ENCODE results near the gene C9orf50.

C9orf50 gene

GRCh38 chr9:129606161-129607026 lies 14.5 kb downstream of the C9orf50 start:
- H3K4me2 ChIP-seq (ENCODE audit: low read depth, low read length, poor library complexity, severe bottlenecking): no peak overlapping the region

DNA sequence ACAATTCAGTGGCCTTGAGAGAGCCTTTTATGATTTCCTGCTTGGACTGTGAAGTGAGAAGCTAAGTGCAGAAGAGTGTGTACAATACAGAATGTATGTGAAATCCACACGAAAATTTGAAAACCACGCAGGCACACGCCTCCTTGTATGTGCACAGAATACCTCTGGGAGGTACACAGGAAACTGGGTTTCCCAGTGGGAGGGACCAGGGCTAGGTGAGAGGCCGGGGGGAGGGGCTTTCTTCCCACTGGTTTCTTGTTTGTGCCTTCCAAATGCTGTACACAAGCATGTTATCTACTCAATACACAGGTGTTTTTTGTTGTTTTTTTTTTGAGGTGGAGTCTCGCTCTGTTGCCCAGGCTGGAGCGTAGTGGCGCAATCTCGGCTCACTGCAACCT lies 16.1 kb downstream of the C9orf50 start:
- Histone ChIP-seq H2AFZ (ENCODE audit: low read depth, low read length, severe bottlenecking) (no peak overlapping the region), H3K9me2 (replicated peaks; ENCODE audit: insufficient read depth, low read length) (no peaks in the 10 kb centered on the region), H3K27ac (ENCODE audit: low read depth, low read length) (no peak overlapping the region), H3K9me3 (ENCODE audit: insufficient read depth, low read length) (no peaks in the 10 kb centered on the region), H3K36me3 (ENCODE audit: low read length) (no peaks in the 10 kb centered on the region), H3K79me2 (ENCODE audit: insufficient read depth, low read length) (no peaks in the 10 kb centered on the region), H3K4me3 (ENCODE audit: insufficient read depth, low read length, poor library complexity, severe bottlenecking) (no peak overlapping the region), H3K9ac (ENCODE audit: low read length) (no peak overlapping the region), H3K27me3 (ENCODE audit: low read length) (no peaks in the 10 kb centered on the region), H3F3A (ENCODE audit: insufficient read depth) (no peaks in the 10 kb centered on the region), H4K20me1 (ENCODE audit: low read depth, low read length) (no peaks in the 10 kb centered on the region), H3K4me2 (ENCODE audit: low read depth, low read length, poor library complexity, severe bottlenecking) (no peak overlapping the region)
- TF ChIP-seq, protein P1, sequence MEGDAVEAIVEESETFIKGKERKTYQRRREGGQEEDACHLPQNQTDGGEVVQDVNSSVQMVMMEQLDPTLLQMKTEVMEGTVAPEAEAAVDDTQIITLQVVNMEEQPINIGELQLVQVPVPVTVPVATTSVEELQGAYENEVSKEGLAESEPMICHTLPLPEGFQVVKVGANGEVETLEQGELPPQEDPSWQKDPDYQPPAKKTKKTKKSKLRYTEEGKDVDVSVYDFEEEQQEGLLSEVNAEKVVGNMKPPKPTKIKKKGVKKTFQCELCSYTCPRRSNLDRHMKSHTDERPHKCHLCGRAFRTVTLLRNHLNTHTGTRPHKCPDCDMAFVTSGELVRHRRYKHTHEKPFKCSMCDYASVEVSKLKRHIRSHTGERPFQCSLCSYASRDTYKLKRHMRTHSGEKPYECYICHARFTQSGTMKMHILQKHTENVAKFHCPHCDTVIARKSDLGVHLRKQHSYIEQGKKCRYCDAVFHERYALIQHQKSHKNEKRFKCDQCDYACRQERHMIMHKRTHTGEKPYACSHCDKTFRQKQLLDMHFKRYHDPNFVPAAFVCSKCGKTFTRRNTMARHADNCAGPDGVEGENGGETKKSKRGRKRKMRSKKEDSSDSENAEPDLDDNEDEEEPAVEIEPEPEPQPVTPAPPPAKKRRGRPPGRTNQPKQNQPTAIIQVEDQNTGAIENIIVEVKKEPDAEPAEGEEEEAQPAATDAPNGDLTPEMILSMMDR (IDR thresholded peaks at IDR 0.05; ENCODE audit: insufficient read depth, low read length, poor library complexity, severe bottlenecking): no peak
- no peak for TF ChIP-seq EZH2phosphoT487 (conservative IDR thresholded peaks at IDR 0.05; ENCODE audit: low read length)

More at GRCh38 chr9:129606161-129607026, 14.5 kb downstream of the C9orf50 start:
- Histone ChIP-seq H2AFZ (ENCODE audit: low read depth, low read length, severe bottlenecking) (no peak overlapping the region), H4K20me1 (ENCODE audit: low read depth, low read length) (no peaks in the 10 kb centered on the region), H3K4me3 (ENCODE audit: insufficient read depth, low read length, poor library complexity, severe bottlenecking) (no peak overlapping the region), H3K27me3 (ENCODE audit: low read length) (no peaks in the 10 kb centered on the region), H3K27ac (ENCODE audit: low read depth, low read length) (no peak overlapping the region), H3K9me2 (replicated peaks; ENCODE audit: insufficient read depth, low read length) (no peaks in the 10 kb centered on the region), H3K36me3 (ENCODE audit: low read length) (no peaks in the 10 kb centered on the region), H3F3A (ENCODE audit: insufficient read depth) (no peaks in the 10 kb centered on the region), H3K9me3 (ENCODE audit: insufficient read depth, low read length) (no peaks in the 10 kb centered on the region), H3K9ac (ENCODE audit: low read length) (no peak overlapping the region), H3K79me2 (ENCODE audit: insufficient read depth, low read length) (no peaks in the 10 kb centered on the region)
- TF ChIP-seq, protein P1 (IDR thresholded peaks at IDR 0.05; ENCODE audit: insufficient read depth, low read length, poor library complexity, severe bottlenecking): no peak
- TF ChIP-seq EZH2phosphoT487 (conservative IDR thresholded peaks at IDR 0.05; ENCODE audit: low read length): no peak

DNA sequence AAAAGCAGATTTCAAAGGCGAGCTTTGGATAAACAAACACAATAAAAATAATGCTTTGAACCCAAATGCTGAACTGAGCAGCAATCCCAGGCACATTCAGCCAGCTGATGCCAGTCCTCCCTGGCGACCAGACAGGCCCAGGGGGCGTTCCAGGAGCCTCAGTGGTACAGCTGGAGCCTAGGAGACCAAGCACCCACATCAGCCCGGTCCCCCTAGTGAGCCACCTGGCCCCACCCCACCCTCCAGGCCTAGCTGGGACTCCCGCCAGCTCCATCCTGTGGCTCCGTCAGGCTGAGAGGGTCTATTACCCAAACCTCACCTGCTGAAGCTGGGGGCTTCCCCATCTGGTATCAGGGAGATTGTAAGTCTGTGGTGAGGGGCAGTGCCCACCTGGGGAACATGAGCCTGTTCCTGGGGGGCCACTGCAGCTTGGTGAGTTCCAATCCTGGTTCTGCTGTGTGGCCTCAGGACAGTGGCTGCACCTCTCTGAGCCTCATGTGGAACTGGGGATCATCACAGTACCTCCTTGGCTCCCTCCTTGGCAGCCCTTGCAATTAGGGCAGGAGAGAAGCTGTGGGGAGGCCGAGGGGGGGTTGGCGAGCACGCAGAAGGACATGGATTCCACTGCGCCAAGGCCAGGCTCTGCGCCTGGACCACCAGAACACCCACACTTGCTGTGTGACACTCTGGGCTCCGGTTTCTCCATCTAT lies 16.7 kb downstream of the C9orf50 start:
- Histone ChIP-seq H3K9me2 (replicated peaks; ENCODE audit: insufficient read depth, low read length) (no peaks in the 10 kb centered on the region), H3K4me2 (ENCODE audit: low read depth, low read length, poor library complexity, severe bottlenecking) (no peak overlapping the region), H2AFZ (ENCODE audit: low read depth, low read length, severe bottlenecking) (no peak overlapping the region), H3K36me3 (ENCODE audit: low read length) (no peaks in the 10 kb centered on the region), H4K20me1 (ENCODE audit: low read depth, low read length) (no peaks in the 10 kb centered on the region), H3K4me3 (ENCODE audit: insufficient read depth, low read length, poor library complexity, severe bottlenecking) (no peak overlapping the region), H3K9me3 (ENCODE audit: insufficient read depth, low read length) (no peaks in the 10 kb centered on the region), H3F3A (ENCODE audit: insufficient read depth) (no peaks in the 10 kb centered on the region), H3K9ac (ENCODE audit: low read length) (no peak overlapping the region), H3K79me2 (ENCODE audit: insufficient read depth, low read length) (no peaks in the 10 kb centered on the region), H3K27me3 (ENCODE audit: low read length) (no peaks in the 10 kb centered on the region), H3K27ac (ENCODE audit: low read depth, low read length) (no peak overlapping the region)
- no peak for TF ChIP-seq EZH2phosphoT487 (conservative IDR thresholded peaks at IDR 0.05; ENCODE audit: low read length)
- TF ChIP-seq, protein P1 (IDR thresholded peaks at IDR 0.05; ENCODE audit: insufficient read depth, low read length, poor library complexity, severe bottlenecking): no peak

Data from SU-DHL-6 (cell line).